ENCODE data around the gene SRRM1.

SRRM1 gene, protein sequence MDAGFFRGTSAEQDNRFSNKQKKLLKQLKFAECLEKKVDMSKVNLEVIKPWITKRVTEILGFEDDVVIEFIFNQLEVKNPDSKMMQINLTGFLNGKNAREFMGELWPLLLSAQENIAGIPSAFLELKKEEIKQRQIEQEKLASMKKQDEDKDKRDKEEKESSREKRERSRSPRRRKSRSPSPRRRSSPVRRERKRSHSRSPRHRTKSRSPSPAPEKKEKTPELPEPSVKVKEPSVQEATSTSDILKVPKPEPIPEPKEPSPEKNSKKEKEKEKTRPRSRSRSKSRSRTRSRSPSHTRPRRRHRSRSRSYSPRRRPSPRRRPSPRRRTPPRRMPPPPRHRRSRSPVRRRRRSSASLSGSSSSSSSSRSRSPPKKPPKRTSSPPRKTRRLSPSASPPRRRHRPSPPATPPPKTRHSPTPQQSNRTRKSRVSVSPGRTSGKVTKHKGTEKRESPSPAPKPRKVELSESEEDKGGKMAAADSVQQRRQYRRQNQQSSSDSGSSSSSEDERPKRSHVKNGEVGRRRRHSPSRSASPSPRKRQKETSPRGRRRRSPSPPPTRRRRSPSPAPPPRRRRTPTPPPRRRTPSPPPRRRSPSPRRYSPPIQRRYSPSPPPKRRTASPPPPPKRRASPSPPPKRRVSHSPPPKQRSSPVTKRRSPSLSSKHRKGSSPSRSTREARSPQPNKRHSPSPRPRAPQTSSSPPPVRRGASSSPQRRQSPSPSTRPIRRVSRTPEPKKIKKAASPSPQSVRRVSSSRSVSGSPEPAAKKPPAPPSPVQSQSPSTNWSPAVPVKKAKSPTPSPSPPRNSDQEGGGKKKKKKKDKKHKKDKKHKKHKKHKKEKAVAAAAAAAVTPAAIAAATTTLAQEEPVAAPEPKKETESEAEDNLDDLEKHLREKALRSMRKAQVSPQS

DNA sequence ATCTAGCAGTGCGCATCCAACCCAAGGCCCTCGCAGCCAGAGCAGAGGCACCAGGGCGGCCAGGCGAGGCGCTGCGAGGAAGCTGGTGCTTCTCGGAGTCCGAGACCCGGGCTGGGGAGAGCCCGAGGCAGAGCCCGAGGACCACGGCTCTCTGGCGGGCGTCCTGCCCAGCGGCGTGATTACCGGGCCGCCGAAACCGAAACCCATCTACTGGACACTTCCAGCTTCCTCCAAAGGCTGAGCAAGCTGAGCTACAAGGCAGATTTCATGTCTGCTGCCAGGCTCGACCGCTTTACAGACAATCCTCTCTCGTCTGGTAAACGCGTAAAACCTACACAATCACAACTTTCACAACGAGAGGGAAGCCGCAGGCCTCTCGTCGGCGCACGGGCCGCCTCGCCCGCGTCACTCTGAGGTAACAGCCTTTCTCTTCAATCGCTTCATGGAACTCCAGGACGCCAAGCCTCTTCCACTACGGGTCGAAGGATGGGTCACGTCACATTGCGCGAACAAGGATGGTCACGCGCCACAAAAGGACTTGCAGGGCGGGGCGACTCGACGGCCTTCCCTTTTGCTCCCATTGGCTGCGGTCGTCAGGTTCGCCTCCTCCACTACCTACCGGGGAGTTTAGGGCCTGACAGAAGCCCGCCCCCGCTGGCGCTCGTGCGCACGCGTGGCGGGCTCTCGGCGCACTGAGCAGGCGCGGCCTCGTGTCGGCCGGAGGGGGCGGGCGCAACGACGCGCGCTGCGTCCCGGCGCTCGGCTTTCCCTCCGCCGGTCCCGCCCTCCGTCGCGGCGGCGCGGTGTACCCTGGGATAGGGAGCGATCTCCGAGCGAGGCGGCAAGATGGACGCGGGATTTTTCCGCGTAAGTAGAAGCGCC lies at the start of gene SRRM1:
TSS of gene SRRM1 (plus strand) at position 822 of the 882 bp plus-strand sequence. CDS start at position 847, 25 bp downstream.
- in situ Hi-C loops (cut with MboI; ENCODE audit: low sequenced_read_pairs), result no loop called here

DNA sequence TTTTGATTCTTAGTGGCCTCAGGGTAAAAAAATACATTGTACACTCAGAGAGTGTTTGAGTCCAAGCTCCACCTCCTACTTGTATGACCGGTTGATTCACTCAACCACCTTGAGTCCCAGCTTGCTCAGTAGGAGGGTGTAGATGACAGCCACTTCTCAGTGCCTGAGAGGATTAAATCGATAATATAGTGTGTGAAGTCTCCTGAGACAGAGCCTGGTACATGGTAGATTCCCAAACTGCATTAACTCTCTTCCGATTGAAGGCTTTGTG lies 48.8 kb upstream of the SRRM1 start:
- in situ Hi-C loops (cut with MboI; ENCODE audit: low sequenced_read_pairs), result no loop called here

- in situ Hi-C loops (cut with MboI; ENCODE audit: low sequenced_read_pairs), result no loop called here
Observed at GRCh38 chr1:24596401-24596880, 46.7 kb upstream of the SRRM1 start.

DNA sequence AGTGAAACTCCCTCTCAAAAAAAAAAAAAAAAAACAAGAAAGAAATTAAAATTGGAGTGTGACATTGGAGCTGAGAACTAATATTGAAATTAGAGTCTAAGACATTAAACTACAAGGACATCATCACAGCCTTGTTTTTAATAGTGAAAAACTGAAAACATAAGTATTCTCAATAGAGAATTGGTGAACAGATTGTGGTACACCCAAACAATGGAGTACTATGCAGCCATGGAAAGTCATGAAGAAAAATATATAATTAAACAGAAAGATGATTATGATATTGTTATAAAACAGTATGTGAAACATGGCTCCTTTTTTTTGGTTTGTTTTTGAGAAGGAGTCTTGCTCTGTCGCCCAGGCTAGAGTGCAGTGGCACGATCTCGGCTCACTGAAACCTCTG lies 43.8 kb upstream of the SRRM1 start:
- in situ Hi-C loops (cut with MboI; ENCODE audit: low sequenced_read_pairs), result no loop called here

- in situ Hi-C loops (cut with MboI; ENCODE audit: low sequenced_read_pairs), result no loop called here
Observed at GRCh38 chr1:24600551-24600950, 42.6 kb upstream of the SRRM1 start.

DNA sequence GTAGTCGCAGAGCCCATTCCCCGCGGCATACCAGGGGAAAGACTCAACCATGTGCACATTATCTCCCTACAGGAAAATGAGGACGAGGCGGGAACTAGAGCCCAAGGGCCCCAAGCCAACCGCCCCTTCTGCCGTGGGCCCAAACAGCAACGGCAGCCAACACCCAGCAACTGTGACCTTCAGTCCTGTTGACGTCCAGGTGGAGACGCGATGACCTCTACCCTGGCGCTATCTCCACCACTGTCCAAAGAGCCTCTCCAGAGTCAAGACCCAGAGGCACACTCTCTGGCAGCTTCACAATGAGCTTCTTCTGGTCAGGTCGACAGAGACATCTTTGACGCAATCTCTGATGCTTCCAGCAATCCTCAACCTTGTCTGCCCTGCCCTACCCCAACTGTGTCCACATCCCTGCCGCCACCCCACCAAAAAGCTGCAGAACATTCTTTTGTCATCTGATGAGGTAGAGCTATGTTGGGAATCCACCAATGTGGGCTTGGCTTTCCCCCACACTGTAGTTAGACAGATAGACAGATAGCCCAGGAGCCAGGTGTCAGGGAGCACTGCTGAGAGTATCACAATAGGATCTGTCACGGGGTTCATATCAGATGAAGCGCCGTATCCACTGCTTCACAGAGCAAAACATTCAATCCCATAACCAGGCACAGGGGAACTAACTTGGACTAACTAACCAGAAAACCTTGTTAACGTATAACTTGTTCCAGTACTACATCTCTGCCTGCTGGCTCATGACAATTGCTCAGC lies 37.4 kb upstream of the SRRM1 start:
- in situ Hi-C loops (cut with MboI; ENCODE audit: low sequenced_read_pairs), result no loop called here

- in situ Hi-C loops (cut with MboI; ENCODE audit: low sequenced_read_pairs), result no loop called here
Observed at GRCh38 chr1:24606296-24606605, 36.9 kb upstream of the SRRM1 start.

- in situ Hi-C loops (cut with MboI; ENCODE audit: low sequenced_read_pairs), result no loop called here
Observed at GRCh38 chr1:24606621-24607020, 36.5 kb upstream of the SRRM1 start.

DNA sequence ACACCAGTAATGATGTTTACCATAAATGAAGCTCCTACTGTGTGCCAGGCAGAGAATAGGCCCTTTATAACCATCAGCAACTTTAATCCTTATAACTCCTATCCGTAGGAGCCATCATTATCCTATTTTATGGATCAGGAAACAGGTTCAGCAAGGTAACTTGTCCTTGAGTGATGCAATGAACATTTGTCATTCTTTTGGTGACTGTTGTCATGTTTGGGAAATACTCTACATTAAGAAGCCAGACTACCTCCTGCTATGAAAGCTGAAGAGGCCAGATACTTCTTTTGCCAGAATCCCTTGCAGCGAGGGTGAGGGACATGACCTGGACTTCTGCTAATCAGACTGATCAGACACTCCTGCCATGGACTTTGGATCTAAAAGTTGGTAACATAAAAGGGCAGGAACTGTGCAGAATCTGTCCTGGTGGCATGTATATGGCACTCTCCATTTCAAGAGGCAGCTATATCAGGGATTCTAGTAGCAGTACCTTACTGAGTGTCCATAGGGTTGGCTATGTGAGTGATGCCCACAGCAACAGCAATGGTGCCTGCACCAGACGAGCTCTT lies 33.1 kb upstream of the SRRM1 start:
- in situ Hi-C loops (cut with MboI; ENCODE audit: low sequenced_read_pairs), result no loop called here

GRCh38 chr1:24619376-24619775 lies 23.7 kb upstream of the SRRM1 start:
- in situ Hi-C loops (cut with MboI; ENCODE audit: low sequenced_read_pairs), result no loop called here

DNA sequence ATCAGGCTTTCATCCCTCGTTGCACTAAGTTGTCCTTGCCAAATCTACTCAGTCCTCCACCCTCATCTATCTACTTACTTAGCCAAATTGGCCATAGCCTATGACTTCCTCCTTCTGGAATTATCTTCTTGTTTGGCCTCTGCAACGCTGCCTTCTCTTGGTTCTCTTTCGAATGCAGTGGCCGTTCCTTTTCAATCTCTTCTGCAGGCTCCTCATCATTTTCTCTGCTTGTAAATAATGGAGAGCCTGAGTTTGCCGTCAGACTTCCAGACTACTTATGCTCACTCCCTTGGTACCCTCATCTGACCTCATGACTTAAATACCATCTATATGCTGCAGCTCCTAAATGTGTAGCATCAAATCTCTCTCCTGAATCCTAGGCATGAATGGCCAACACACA lies 22.4 kb upstream of the SRRM1 start:
- in situ Hi-C loops (cut with MboI; ENCODE audit: low sequenced_read_pairs), result no loop called here

GRCh38 chr1:24621121-24621520 lies 22.0 kb upstream of the SRRM1 start:
- in situ Hi-C loops (cut with MboI; ENCODE audit: low sequenced_read_pairs), result no loop called here

DNA sequence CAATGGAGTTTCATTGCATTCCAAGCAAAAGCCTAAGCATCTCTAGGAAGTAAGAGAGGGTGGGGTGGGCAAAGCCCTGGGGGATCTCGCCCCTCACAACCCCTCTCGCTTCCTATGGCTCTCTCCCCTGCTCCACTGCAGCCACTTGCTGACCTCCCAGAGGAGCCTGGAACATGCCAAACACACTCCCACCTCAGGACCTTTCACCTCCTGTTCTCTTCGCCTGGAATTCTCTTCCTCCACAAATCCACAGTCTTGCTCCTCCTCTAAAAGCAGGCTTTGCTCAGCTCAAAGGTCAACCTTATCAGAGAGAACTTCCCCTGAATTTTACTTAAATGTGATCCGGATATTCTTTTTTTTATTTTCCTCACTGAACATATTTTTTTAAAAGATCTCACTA lies 20.9 kb upstream of the SRRM1 start:
- in situ Hi-C loops (cut with MboI; ENCODE audit: low sequenced_read_pairs), result no loop called here

DNA sequence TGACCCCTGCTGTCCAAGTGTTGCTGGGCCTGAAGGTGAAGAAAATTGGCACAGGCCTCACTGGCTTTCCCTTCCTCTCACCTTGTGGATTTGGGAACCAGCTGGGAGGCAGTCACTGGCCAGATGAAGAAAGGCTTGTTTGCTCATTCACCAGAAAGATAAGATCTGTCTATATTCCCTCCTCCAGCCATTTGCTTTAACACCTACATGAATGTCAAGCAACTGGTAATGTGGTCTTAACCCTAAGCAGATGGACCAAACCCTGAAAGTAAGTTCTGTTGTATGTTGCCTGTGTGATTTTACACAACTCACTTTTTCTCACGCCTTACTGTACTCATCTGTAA lies 10.3 kb upstream of the SRRM1 start:
- in situ Hi-C loops (cut with MboI; ENCODE audit: low sequenced_read_pairs), result no loop called here

DNA sequence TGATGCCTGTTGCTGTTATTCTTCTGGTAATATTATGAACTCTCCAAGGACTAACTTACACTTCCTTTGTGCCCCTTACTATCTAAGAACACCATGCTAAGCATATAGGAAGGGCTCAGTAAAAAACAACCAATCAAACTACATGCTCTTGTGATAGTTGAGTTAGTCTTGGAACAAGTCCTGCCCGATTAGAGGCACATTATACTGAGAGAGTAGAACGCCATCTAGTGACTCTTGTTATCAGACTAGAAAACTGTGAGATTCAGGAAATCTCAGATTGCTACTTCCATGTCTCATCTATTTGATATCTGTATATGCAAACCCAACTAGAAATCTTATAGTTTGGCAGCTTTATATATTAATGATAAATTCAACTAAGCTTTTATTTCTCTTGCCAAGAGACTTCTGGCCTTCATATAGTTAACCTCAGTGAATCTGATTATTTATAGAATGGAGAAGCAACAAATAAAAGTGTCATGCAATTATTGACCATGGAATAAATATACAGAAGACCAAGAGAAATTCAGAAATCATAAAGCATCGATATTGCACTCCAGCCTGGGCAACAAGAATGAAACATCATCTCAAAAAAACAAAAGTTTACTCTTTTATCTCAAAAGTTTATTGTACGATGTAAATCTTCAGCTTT lies 7.8 kb upstream of the SRRM1 start:
- in situ Hi-C loops (cut with MboI; ENCODE audit: low sequenced_read_pairs), result no loop called here

DNA sequence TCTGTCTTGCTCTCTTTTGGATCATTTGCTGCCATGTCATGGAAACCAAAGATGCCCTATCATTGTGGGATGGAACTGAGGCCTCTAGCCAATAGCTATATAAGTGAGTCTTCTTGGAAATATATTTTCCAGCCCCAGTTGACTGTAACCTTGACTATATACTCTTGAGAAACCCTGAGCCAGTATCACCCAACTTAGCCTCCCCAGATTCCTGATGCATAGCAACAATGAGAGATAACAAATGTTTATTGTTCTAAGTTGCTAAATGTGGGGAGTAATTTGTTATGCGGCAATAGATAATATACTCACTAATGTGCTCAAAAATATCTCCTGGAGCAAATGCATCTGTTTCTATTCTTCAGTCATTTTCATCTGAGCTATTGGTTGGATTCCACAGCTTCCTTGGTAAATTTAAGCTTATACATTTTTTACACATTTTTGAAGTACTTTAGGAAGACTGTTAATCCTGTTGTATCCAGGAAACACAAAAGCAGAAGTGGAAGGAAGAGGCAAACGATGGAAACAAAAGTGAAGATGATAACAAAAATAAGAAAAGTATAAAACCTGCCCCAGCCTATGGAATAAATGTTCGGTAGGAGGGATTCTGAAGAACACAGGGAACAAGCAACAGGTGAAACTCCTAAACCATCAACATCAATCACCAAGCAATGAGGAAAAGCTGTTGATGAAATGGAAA lies 6.3 kb upstream of the SRRM1 start:
- in situ Hi-C loops (cut with MboI; ENCODE audit: low sequenced_read_pairs), result no loop called here

- in situ Hi-C loops (cut with MboI; ENCODE audit: low sequenced_read_pairs), result no loop called here
Observed at GRCh38 chr1:24639094-24639493, 4.0 kb upstream of the SRRM1 start.

- in situ Hi-C loops (cut with MboI; ENCODE audit: low sequenced_read_pairs), result no loop called here
Observed at GRCh38 chr1:24639881-24640280, 3.2 kb upstream of the SRRM1 start.

DNA sequence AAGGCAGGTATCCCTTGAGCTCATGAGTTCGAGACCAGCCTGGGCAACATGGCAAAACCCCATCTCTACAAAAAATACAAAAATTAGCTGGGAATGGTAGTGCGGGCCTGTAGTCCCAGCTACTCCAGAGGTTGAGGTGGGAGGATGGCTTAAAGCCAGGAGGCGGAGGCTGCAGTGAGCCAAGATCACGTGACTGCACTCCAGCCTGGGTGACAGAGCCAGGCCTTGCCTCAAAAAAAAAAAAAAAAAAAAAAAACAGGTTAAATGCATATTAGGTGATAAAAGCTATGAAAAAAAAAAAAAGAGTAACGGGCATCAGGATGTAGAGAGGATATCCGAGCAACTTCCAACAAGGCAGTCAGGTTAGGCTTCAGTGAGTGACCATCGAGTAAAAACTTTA lies 2.8 kb upstream of the SRRM1 start:
- in situ Hi-C loops (cut with MboI; ENCODE audit: low sequenced_read_pairs), result no loop called here
